HG03095 (cell line): ENCODE measurements around the gene SLC2A8.

Source experiments
- ATAC-seq: cut with Tn5 transposase; IDR thresholded peaks from one replicate; pipeline ENCODE4 v1.9.1; 2021; ENCODE audit warnings: moderate library complexity; ENCODE audit not compliant: unreplicated experiment

SLC2A8 gene

GRCh38 chr9:127426756-127427155 lies 29.8 kb downstream of the SLC2A8 start:
- ATAC-seq: no peak

- ATAC-seq: no peak
Measured at GRCh38 chr9:127428348-127428747, 31.4 kb downstream of the SLC2A8 start.

GRCh38 chr9:127430415-127430814 lies 33.4 kb downstream of the SLC2A8 start:
- no peak for ATAC-seq

- ATAC-seq: no peak
Measured at GRCh38 chr9:127437497-127438264, 40.7 kb downstream of the SLC2A8 start.

GRCh38 chr9:127438394-127438793 lies 41.4 kb downstream of the SLC2A8 start:
- ATAC-seq: no peak

GRCh38 chr9:127444283-127444920 lies 47.4 kb downstream of the SLC2A8 start:
- ATAC-seq: no peak

GRCh38 chr9:127444921-127445850 lies 48.2 kb downstream of the SLC2A8 start:
- ATAC-seq: no peak

- ATAC-seq: no peak
Measured at GRCh38 chr9:127445851-127446712, 49.1 kb downstream of the SLC2A8 start.

- no peak for ATAC-seq
Measured at GRCh38 chr9:127446713-127447415, 49.9 kb downstream of the SLC2A8 start.

- no peak for ATAC-seq
Measured at GRCh38 chr9:127447416-127448111, 50.6 kb downstream of the SLC2A8 start.

- no peak for ATAC-seq
Measured at GRCh38 chr9:127448112-127448805, 51.3 kb downstream of the SLC2A8 start.

- ATAC-seq: no peak
Measured at GRCh38 chr9:127449332-127449966, 52.5 kb downstream of the SLC2A8 start.

- no peak for ATAC-seq
Measured at GRCh38 chr9:127450243-127450760, 53.3 kb downstream of the SLC2A8 start.

GRCh38 chr9:127450830-127451607 lies 54.0 kb downstream of the SLC2A8 start, which contains the start of the genes LRSAM1 and RPL12:
TSS of gene LRSAM1 (plus strand) at chr9:127451510. CDS start at chr9:127454528, 3,018 bp downstream.
TSS of gene RPL12 (minus strand) at chr9:127451406. CDS start at chr9:127451317, 89 bp downstream.
- peak; percentile 50 for ATAC-seq

- ATAC-seq: peak; percentile 10
Measured at GRCh38 chr9:127451608-127451857, 54.6 kb downstream of the SLC2A8 start.

- ATAC-seq: peak; percentile 5
Measured at GRCh38 chr9:127451858-127452656, 55.1 kb downstream of the SLC2A8 start.
